GM21528 (cell line): Measurements from ENCODE around the gene SCN4A.
"Not testable (repeated sequence)": the region's sequence is repeated elsewhere in the genome, so short reads cannot be mapped to it uniquely, and the experiment has no call there.

Experiments used
- ATAC-seq: cut with Tn5 transposase; IDR thresholded peaks from one replicate; pipeline ENCODE4 v1.9.1; 2021; ENCODE audit warnings: mild to moderate bottlenecking, moderate library complexity; ENCODE audit not compliant: unreplicated experiment, low FRiP score

The SCN4A gene

DNA sequence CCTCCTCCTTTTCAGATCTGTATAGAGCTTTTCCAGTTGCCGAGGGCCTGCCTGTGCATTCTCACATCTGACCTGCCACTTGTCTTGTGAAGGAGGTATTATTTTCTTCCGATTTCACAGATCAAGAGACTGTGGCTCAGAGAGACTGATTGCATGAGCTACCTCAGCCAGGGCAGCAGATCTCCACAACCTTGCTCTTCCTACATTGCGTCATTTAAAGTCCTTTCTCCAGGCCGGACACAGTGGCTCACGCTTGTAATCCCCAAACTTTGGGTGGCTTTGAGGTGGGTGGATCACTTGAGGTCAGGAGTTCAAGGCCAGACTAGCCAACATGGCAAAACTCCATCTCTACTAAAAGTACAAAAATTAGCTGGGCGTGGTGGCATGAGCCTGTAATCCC, 52.7 kb downstream of the SCN4A start:
- not testable (repeated sequence) for ATAC-seq

DNA sequence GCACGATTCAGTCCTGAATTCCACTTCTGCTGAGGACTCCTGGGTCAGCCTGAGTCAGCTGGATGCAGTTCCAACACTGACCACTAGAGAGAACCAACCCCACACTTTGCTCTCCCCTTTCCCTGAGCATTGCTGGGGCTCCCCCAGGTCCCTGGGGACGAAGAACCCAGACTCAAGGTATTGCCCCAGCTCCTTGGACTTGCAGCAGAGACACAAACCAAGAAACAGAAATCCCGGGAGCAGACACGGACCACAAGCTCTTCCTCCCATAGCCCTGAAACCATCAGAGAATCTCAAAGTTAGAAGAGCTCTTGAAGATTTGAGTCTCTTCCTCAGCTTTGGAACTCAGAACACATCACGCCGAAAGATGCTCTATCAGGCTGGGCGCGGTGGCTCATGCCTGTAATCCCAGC, 53.4 kb downstream of the SCN4A start:
- ATAC-seq: no peak

DNA sequence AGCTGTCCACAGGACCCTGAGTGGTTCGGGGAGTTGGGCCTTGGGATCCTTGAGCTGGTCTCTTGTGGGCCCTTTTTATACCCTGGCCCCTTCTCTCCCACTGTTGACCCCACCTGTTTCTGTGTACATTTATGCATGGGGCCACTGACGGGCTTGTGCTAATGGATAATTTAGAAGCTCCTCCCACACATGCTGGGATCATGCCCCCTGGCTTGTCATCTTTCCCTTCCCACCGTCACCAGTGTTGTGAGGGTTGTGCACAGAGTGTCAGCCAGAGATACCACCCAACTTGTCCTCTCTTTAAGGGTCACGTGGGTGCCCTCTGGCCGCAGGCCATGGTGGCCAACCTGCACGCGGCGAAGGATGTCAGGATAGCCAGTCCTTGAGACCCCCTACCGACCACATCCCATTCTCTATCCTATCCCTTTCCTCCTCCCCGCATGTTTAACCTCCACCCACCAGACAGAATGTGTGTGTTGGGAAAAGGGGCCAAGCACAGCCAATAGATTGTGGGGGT, 53.9 kb downstream of the SCN4A start, which contains the start of gene GH1:
Gene GH1, minus strand, starts transcription at position 51 of the 517 bp plus-strand sequence. CDS start 63 bp downstream, outside the sequence.
- not testable (repeated sequence) for ATAC-seq

DNA sequence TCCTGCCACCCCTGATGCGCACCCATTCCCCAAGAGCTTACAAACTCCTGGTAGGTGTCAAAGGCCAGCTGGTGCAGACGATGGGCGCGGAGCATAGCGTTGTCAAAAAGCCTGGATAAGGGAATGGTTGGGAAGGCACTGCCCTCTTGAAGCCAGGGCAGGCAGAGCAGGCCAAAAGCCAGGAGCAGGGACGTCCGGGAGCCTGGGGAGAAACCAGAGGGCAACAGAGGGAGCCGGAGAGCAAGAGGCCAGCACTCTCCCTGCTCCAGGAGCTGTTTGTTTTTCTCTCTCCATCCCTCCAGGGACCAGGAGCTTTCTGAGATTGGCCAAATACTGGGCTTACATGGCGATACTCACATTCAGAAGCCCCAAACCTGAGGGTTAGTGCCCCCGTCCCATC, 54.4 kb downstream of the SCN4A start:
- no peak for ATAC-seq

DNA sequence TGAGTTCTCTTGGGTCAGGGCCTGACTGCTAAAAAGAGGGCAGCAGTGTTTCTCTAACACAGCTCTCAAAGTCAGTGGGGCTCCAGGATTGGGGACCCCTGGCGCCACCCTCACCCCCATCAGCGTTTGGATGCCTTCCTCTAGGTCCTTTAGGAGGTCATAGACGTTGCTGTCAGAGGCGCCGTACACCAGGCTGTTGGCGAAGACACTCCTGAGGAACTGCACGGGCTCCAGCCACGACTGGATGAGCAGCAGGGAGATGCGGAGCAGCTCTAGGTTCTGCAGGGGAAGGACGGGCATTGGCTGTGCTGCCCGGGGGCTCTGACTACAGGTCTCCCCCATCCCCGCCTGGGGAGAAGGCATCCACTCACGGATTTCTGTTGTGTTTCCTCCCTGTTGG, 55.1 kb downstream of the SCN4A start:
- ATAC-seq: no peak

DNA sequence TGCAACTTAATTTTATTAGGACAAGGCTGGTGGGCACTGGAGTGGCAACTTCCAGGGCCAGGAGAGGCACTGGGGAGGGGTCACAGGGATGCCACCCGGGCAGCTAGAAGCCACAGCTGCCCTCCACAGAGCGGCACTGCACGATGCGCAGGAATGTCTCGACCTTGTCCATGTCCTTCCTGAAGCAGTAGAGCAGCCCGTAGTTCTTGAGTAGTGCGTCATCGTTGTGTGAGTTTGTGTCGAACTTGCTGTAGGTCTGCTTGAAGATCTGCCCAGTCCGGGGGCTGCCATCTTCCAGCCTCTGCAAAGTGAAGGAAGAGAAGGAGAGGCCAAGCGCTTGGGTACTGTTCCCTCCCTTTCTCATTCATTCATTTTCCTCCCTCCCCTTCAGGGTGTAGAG, 55.5 kb downstream of the SCN4A start:
- ATAC-seq: not testable (repeated sequence)

DNA sequence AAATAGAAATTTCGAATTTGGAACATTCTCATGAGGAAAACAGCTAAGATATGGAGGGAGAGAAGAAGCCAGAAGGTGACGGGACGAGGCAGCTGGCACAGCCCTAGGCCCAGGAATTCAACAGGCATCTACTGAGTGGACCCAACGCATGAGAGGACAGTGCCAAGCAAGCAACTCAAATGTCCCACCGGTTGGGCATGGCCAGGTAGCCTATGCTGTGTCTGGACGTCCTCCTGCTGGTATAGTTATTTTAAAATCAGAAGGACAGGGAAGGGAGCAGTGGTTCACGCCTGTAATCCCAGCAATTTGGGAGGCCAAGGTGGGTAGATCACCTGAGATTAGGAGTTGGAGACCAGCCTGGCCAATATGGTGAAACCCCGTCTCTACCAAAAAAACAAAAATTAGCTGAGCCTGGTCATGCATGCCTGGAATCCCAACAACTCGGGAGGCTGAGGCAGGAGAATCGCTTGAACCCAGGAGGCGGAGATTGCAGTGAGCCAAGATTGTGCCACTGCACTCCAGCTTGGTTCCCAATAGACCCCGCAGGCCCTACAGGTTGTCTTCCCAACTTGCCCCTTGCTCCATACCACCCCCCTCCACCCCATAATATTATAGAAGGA, 56.0 kb downstream of the SCN4A start:
- ATAC-seq: no peak

DNA sequence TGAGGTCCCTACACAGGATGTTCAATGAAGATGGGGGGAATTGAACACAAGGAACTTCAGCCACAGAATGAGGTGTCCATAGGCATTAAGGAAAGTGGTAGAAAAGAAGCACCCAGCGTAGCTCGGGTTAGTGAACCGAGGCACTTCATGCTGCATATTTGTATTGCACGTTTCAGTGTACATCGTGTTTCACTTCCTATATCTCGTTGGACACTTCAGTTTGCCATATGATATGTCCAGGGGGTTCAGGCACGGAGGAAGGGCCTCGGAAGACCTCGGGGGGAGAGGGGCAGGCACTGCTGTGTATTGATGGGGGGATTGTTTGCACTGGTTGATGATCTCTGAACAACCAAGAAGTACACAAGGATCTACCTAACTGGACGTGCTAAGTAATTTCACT, 57.0 kb downstream of the SCN4A start:
- not testable (repeated sequence) for ATAC-seq

DNA sequence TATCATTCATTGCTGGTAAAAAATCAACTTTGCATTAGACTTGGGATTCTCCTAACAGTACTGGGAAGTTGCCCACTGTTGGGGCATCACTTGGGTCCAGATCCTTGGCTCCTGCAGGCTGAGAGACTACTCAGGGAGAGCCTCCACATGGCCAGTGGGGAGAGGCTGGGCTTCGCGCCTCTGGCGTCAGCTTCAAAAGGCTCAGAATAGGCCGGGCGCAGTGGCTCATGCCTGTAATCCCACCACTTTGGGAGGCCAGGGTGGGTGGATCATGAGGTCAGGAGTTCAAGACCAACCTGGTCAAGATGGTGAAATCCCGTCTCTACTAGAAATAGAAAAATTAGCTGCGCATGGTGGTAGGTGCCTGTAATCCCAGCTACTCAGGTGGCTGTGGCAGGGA, 58.2 kb downstream of the SCN4A start:
- no peak for ATAC-seq

DNA sequence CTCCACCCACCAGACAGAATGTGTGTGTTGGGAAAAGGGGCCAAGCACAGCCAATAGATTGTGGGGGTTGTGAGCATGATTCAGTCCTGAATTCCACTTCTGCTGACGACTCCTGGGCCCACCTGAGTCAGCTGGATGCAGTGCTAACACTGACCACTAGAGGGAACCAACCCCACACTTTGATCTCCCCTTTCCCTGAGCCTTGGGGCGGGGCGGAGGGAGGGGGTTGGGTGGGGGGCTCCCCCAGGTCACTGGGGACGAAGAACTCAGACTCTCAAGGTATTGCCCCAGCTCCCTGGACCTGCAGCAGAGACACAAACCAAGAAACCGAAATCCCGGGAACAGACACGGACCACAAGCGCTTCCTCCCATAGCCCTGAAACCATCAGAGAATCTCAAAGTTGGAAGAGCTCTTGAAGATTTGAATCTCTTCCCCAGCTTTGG, 61.0 kb downstream of the SCN4A start:
- no peak for ATAC-seq

DNA sequence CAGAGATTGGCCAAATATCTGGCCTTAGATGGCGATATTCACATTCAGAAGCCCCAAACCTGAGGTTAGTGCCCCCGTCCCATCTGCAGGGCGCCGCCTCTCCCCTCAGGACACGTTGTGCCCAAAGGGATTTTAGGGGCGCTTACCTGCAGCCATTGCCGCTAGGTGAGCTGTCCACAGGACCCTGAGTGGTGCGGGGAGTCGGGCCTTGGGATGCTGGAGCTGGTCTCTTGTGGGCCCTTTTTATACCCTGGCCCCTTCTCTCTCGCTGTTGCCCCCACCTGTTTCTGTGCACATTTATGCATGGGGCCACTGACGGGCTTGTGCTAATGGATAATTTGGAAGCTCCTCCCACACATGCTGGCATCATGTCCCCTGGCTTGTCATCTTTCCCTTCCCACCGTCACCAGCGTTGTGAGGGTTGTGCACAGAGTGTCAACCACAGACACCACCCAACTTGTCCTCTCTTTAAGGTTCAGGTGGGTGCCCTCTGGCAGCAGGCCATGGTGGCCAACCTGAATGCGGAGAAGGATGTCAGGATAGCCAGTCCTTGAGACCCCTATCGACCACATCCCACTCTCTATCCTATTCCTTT, 61.6 kb downstream of the SCN4A start, which contains the start of gene CSHL1:
Gene CSHL1, minus strand, starts transcription at position 218 of the 595 bp plus-strand sequence. Its CDS starts 62 bp downstream, at position 156.
- ATAC-seq: no peak

DNA sequence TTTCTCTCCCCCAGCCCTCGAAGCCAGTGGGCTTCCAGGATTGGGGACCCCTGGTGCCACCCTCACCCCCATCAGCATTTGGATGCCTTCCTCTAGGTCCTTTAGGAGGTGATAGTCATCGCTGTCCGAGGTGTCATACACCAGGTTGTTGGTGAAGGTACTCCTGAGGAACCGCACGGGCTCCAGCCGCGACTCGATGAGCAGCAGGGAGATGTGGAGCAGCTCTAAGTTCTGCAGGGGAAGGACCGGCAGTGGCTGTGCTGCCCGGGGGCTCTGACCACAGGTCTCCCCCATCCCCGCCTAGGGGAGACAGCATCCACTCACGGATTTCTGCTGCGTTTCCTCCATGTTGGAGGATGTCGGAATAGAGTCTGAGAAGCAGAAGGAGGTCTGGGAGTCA, 62.6 kb downstream of the SCN4A start:
- ATAC-seq: no peak

DNA sequence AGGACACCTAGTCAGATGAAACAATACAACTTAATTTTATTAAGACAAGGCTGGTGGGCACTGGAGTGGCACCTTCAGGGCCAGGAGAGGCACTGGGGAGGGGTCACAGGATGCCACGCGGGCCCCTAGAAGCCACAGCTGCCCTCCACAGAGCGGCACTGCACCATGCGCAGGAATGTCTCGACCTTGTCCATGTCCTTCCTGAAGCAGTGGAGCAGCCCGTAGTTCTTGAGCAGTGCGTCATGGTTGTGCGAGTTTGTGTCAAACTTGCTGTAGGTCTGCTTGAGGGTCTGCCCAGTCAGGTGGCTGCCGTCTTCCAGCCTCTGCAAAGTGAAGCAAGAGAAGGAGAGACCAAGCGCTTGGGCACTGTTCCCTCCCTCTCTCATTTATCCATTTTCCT, 63.1 kb downstream of the SCN4A start:
- ATAC-seq: not testable (repeated sequence)

DNA sequence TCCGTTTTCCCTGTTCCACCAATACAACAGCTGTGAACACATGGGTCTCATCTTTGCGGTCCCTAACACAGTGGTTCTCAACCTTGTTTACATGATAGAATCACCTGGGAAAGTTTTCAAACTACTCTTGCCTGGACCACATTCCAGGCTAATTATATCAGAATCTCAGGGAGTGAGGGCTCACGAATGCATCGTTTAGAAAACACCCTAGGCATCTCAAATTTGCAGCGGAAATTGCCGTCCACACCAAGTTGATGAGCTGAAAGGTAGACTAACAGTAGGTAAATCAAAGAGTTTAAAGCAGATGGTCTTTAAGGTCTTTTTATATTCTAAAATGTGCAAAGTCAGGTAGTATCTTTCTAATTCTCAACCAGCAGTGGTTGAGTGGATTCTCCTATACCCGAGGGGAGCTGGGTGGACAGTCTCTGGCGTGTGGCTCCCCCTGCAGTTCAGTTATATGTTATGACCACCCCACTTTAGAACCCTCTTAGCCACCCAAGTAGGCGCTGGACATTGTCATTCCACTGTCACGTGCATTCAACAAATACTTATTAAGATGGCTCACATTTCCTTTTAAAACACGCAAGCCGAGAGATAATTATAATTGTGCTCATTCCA, 65.4 kb downstream of the SCN4A start:
- not testable (repeated sequence) for ATAC-seq

DNA sequence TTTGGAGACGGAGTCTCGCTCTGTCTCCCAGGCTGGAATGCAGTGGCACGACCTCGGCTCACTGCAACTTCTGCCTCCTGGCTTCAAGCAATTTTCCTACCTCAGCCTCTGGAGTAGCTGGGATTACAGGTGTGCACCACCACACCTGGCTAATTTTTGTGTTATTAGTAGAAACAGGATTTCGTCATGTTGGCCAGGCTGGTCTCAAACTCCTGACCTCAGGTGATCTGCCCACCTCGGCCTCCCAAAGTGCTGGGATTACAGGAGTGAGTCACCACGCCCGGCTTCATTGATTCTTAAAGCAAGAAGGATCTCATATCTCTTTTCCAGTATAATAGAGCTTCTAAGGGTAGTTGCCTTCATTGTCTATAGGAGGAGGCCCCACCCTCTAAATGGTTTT, 67.9 kb downstream of the SCN4A start:
- ATAC-seq: not testable (repeated sequence)

DNA sequence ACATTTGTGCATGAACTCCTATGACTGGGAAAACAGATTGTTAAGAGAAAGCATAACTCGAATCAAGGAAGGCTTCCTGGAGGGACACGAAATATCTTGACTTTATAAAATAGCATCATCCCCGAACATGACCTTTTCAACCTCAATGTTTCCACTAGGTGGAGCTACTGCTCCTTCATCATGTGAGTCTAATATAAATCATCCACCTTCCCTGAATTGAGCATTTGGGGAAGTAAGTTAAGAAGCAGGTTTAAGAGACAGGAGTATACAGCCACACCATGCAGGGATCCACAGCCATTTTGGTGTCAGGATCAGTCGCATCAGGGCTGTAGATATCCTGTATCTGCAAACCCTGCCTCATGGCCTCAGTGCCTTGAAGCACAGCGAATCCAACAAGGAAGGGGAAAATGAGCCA, 68.9 kb downstream of the SCN4A start:
- not testable (repeated sequence) for ATAC-seq

DNA sequence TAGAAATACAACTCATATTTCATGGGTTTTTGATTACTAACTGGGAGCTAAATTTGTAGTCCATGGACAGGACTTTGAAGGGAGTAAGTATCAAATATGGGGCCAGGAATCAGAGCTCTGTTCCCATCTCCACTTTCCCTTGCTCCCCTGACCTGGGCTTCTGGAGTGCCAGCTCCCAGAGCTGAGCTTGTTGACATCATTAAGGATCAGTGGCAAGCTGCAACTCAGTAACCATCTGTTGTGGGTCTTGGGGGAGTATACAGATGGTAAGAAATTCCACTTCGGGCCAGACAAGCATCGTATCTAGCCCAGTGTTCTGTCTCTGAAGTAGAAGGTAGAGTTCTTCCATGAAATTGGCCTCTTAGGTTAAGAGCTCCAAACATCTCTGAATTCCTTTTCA, 70.7 kb downstream of the SCN4A start:
- ATAC-seq: not testable (repeated sequence)

DNA sequence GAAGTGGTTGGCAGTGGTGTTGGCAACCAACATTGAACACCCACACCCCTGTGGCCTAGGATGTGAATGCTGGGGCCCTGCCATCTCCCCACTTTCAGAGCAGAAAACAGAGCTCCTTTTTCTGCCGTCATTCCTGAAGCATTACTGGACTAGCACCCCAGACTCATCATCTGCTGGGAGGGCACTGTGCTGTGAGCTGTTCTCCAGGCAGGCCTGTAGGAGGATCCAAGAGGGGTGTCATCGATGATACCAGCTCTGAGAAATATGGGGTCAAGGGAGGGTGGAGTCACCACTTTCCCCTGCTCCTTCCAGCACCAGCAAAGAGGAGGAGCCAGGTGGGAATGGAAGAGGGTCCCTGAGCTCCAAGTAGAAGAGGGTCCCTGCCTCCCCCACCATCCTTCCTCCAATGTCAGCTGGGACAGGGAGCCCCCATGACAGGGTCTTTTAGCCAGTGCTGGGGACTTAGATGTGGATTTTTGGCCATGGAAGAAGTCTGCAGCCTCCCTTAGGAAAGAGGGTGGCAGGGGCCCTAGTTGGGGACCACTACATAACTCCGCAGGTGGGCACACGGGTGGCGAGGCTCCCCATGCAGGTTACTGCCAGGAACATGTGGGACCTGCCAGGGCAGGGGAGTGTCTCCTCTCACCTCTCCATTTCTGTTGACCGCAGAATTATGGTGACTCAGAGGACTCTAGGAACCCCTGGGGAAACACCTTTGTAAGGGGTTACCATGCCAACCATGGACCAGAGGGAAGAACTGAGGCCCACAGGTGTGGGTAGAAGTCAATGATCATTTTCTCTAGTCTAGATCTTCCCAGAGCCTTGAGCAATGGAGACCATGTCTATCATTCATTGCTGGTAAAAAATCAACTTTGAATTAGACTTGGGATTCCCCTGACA, 73.6 kb downstream of the SCN4A start:
- ATAC-seq: not testable (repeated sequence)

DNA sequence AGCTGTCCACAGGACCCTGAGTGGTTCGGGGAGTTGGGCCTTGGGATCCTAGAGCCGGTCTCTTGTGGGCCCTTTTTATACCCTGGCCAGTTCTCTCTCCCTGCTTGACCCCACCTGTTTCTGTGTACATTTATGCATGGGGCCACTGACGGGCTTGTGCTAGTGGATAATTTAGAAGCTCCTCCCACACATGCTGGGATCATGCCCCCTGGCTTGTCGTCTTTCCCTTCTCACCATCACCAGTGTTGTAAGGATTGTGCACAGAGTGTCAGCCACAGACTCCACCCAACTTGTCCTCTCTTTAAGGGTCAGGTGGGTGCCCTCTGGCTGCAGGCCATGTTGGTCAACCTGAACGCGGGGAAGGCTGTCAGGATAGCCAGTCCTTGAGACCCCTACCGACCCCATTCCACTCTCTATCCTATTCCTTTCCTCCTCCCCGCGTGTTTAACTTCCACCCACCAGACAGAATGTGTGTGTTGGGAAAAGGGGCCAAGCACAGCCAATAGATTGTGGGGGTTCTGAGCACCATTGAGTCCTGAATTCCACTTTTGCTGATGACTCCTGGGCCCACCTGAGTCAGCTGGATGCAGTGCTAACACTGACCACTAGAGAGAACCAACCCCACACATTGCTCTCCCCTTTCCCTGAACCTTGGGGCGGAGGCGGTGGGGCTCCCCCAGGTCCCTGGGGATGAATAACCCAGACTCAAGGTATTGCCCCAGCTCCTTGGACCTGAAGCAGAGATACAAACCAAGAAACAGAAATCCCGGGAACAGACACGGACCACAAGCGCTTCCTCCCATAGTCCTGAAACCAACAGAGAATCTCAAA, 76.0 kb downstream of the SCN4A start, which contains the start of gene CSH1:
Gene CSH1, minus strand, starts transcription at position 51 of the 831 bp plus-strand sequence. CDS start 63 bp downstream, outside the sequence.
- ATAC-seq: not testable (repeated sequence)
